GM12878 (cell line): ENCODE results near the gene RALGAPB. TPM values are rescaled to one million over a fixed set of nuclear protein-coding genes. Genes with fewer than 3 reads are reported as not detected.

ENCODE experiments used
- ATAC-seq: fragments of 200-7000 bp; cut with Tn5 transposase; 3 replicates; pipeline ENCODE4 v1.9.1; 2020; ENCODE audit warnings: mild to moderate bottlenecking, moderate library complexity
- BruUV-seq: library from RNA; stranded (reverse); fragments of 400-500 nt; replicated peaks from 2 replicates; lab custom pipeline; 2021; lab: Mats Ljungman, UMichigan
- CTCF ChIA-PET: fragments of 300-600 bp; sonication (Branson Sonifier 250); formaldehyde crosslinking; extraction: SDS; loops from one replicate; lab custom pipeline; 2021; ENCODE audit warnings: inconsistent platforms; lab: Yijun Ruan, JAX
- POLR2A ChIA-PET: fragments of 350-600 bp; formaldehyde crosslinking; extraction: SDS; loops from one replicate; lab custom pipeline; 2021; ENCODE audit warnings: inconsistent platforms; lab: Charles Lee
- RAD21 ChIA-PET: fragments of 300-600 bp; sonication (Branson Sonifier 250); formaldehyde crosslinking; loops from one replicate; lab custom pipeline; 2023; ENCODE audit warnings: antibody characterized with exemption; ENCODE audit not compliant: unreplicated experiment; lab: Charles Lee
- SMC1A ChIA-PET: fragments of 300-600 bp; sonication (Branson Sonifier 250); formaldehyde crosslinking; loops from one replicate; lab custom pipeline; 2023; ENCODE audit not compliant: unreplicated experiment, uncharacterized antibody; lab: Charles Lee
- DNase-seq: peaks from one replicate; pipeline ENCODE4 v3.0.0-alpha.2; 2011; ENCODE audit warnings: low read depth, low spot score
- FAIRE-seq: peaks from 3 replicates; lab custom pipeline; 2011; peaks lifted over from hg19 to GRCh38; lab: Jason Lieb, UNC
- H2AFZ ChIP-seq: 2 replicates; pipeline ENCODE4 v1.6.0; 2011; ENCODE audit warnings: low read depth, low read length, control low read depth; ENCODE audit not compliant: control insufficient read depth
- H3K27ac ChIP-seq: 2 replicates; pipeline ENCODE4 v1.5.1; 2011; ENCODE audit warnings: control low read depth; ENCODE audit not compliant: control insufficient read depth, insufficient read depth
- H3K27me3 ChIP-seq, 2 experiments: replicated peaks in 1 of 2; 2 replicates each; pipeline versions ENCODE4 v1.6.0 to v1.6.1; 2011; ENCODE audit warnings: low read length in 1 of 2; ENCODE audit not compliant: control insufficient read depth in 2 of 2, insufficient read depth in 2 of 2
- H3K36me3 ChIP-seq, 2 experiments: 2 replicates each; pipeline ENCODE4 v1.5.1; 2011; ENCODE audit warnings: low read length in 1 of 2; ENCODE audit not compliant: control insufficient read depth in 2 of 2, insufficient read depth in 2 of 2
- H3K4me1 ChIP-seq: 2 replicates; pipeline ENCODE4 v1.6.1; 2011; ENCODE audit warnings: mild to moderate bottlenecking, low read length, moderate library complexity, mixed read lengths; ENCODE audit not compliant: control insufficient read depth, insufficient read depth
- H3K4me2 ChIP-seq: 2 replicates; pipeline ENCODE4 v1.6.0; 2011; ENCODE audit warnings: control low read depth; ENCODE audit not compliant: control insufficient read depth, insufficient read depth
- H3K4me3 ChIP-seq: fragments of 200-600 bp; sonication (generic); 2 replicates; pipeline ENCODE4 v1.5.1; 2016
- H3K79me2 ChIP-seq: 2 replicates; pipeline ENCODE4 v1.6.0; 2011; ENCODE audit warnings: low read length; ENCODE audit not compliant: control insufficient read depth, insufficient read depth
- H3K9ac ChIP-seq: 2 replicates; pipeline ENCODE4 v1.8.0; 2011; ENCODE audit warnings: low read length, control low read depth, mixed read lengths; ENCODE audit not compliant: control insufficient read depth, insufficient read depth
- H3K9me3 ChIP-seq: replicated peaks from 3 replicates; pipeline ENCODE4 v1.5.1; 2011; ENCODE audit warnings: mild to moderate bottlenecking, low read length; ENCODE audit not compliant: control insufficient read depth, insufficient read depth
- H4K20me1 ChIP-seq: 2 replicates; pipeline ENCODE4 v1.6.0; 2011; ENCODE audit not compliant: control insufficient read depth, insufficient read depth
- BMI1 ChIP-seq: fragments of 450-650 bp; IDR thresholded peaks from 2 replicates; pipeline ENCODE4 v1.6.1; 2016; ENCODE audit warnings: mild to moderate bottlenecking, moderate library complexity, borderline replicate concordance
- FOS ChIP-seq: IDR thresholded peaks from 3 replicates; pipeline ENCODE4 v1.6.1; 2011; ENCODE audit warnings: borderline replicate concordance; ENCODE audit not compliant: insufficient read length; ENCODE audit errors: extremely low read depth
- GATAD2B ChIP-seq: fragments of 450-650 bp; conservative IDR thresholded peaks from 2 replicates; pipeline ENCODE4 v1.6.1; 2017; ENCODE audit warnings: low read depth, mild to moderate bottlenecking, moderate library complexity
- IKZF1 ChIP-seq: fragments of 450-650 bp; conservative IDR thresholded peaks from 2 replicates; pipeline ENCODE4 v1.6.1; 2017; ENCODE audit warnings: antibody characterized with exemption, mild to moderate bottlenecking
- NFYA ChIP-seq: IDR thresholded peaks from 2 replicates; pipeline ENCODE4 v1.6.1; 2011; ENCODE audit warnings: low read depth, mild to moderate bottlenecking, low read length, improper control_type of control experiment, borderline replicate concordance
- NR2C1 ChIP-seq: fragments of 450-650 bp; IDR thresholded peaks from 2 replicates; pipeline ENCODE4 v1.6.1; 2017; ENCODE audit warnings: antibody characterized with exemption, mild to moderate bottlenecking, moderate library complexity
- NRF1 ChIP-seq: conservative IDR thresholded peaks from 2 replicates; pipeline ENCODE4 v1.6.1; 2011; ENCODE audit warnings: mild to moderate bottlenecking, low read depth, low read length, improper control_type of control experiment
- PAX5 ChIP-seq: IDR thresholded peaks from 2 replicates; pipeline ENCODE4 v1.6.1; 2011; ENCODE audit warnings: low read depth, low read length, borderline replicate concordance
- PML ChIP-seq: IDR thresholded peaks from 2 replicates; pipeline ENCODE4 v1.6.1; 2012; ENCODE audit warnings: low read length, inconsistent platforms
- RAD21 ChIP-seq: IDR thresholded peaks from 2 replicates; pipeline ENCODE4 v1.6.1; 2011; ENCODE audit warnings: mild to moderate bottlenecking, low read depth, low read length, moderate library complexity; ENCODE audit not compliant: insufficient read depth
- SIN3A ChIP-seq: IDR thresholded peaks from 2 replicates; pipeline ENCODE4 v1.6.1; 2012; ENCODE audit warnings: low read depth, low read length, improper control_type of control experiment
- SMARCA5 ChIP-seq: fragments of 450-650 bp; IDR thresholded peaks from 2 replicates; pipeline ENCODE4 v1.6.1; 2017; ENCODE audit warnings: mild to moderate bottlenecking
- SREBF1 ChIP-seq: IDR thresholded peaks from 2 replicates; pipeline ENCODE4 v1.6.1; 2012; ENCODE audit warnings: mild to moderate bottlenecking, low read length
- SRF ChIP-seq, 2 experiments: IDR thresholded peaks; 2 replicates each; pipeline ENCODE4 v1.6.1; 2011; ENCODE audit warnings: low read depth in 2 of 2, low read length in 2 of 2, mild to moderate bottlenecking in 1 of 2, moderate library complexity in 1 of 2
- TAF1 ChIP-seq: IDR thresholded peaks from 2 replicates; pipeline ENCODE4 v1.6.1; 2011; ENCODE audit warnings: mild to moderate bottlenecking, low read depth, low read length, borderline replicate concordance
- ZNF24 ChIP-seq: fragments of 450-650 bp; IDR thresholded peaks from 2 replicates; pipeline ENCODE4 v1.6.1; 2017; ENCODE audit warnings: antibody characterized with exemption, mild to moderate bottlenecking
- WGBS: methylation state at CpG from one replicate; pipeline ENCODE4 v1.1.6; 2016; ENCODE audit warnings: low lambda C conversion rate; ENCODE audit not compliant: insufficient replicate concordance, insufficient coverage; ENCODE audit errors: missing lambda C conversion rate; 5-methylcytosine and 5-hydroxymethylcytosine counted together
- in situ Hi-C: fragments of 300-500 bp; cut with MboI; formaldehyde crosslinking; loops from 9 replicates; pipeline ENCODE4 v1.14.3; 2018; ENCODE audit warnings: mixed read lengths
- intact Hi-C: fragments of 100-400 bp; cut with micrococcal nuclease; formaldehyde crosslinking; loops from one replicate; pipeline ENCODE4 v1.14.2; 2022; ENCODE audit not compliant: unreplicated experiment
- polyA plus RNA-seq, 11 experiments: library from polyadenylated mRNA; depleted of rRNA in 4 of 11; unstranded in 6 of 11; stranded (reverse) in 5 of 11; fragments of >200 nt; fragmentation: Nextera tagmentation in 4 of 11; fragmentation: Illumina TruSeq in 1 of 11; extraction: Ambion mirVana in 4 of 11; extraction: Trizol in 1 of 11; gene quantifications; 1 replicate in 1 of 11; 2 replicates in 10 of 11; pipeline versions ENCODE4 v1.2.1 to v1.2.3, GENCODE V29; 2011 to 2016; ENCODE audit warnings: inconsistent platforms in 2 of 11, missing spikeins in 2 of 11, low read depth in 1 of 11
- total RNA-seq, 4 experiments: library from RNA; depleted of rRNA in 3 of 4; stranded (reverse); fragments of >200 nt in 3 of 4; fragmentation: Illumina TruSeq in 1 of 4; extraction: Trizol in 1 of 4; gene quantifications; 2 replicates each; pipeline versions ENCODE4 v1.2.1 to v1.2.3, GENCODE V29; 2013 to 2021
- TF ChIP-seq, protein P1 (sequence below): fragments of 450-650 bp; IDR thresholded peaks from 2 replicates; pipeline ENCODE4 v1.6.1; 2017; ENCODE audit warnings: mild to moderate bottlenecking, moderate library complexity
- TF ChIP-seq, protein P2 (sequence below): IDR thresholded peaks from 2 replicates; pipeline ENCODE4 v1.6.1; 2012; ENCODE audit warnings: improper control_type of control experiment, low read depth, low read length; ENCODE audit not compliant: insufficient replicate concordance

The RALGAPB gene
- total and polyA plus RNA-seq, 10 of the 15 experiments (the other 5 are each of a cell fraction or from before 2014, with no cell fraction given): 3.7 to 23.2 (median 15.5) TPM

DNA sequence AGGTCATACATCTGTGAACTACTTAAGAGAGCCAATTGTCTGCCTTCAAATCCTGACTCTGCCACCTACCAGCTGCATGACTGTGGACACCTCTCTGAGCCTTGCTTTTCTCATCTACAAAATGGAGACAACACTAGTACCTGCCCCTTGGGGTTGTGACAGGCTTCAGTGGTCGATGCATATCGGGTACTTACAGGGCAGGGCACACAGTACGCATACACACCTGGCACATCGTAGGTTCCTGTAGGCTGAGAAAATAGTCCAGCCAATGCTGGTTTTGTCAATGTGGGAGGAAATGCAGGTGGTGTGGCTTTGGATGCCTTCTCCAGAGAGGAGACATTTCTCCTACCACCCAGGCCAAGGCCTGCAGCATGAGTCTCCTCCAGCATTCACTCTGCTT lies 110.7 kb downstream of the RALGAPB start:
- ATAC-seq (no peak), FAIRE-seq (no peak)
- CTCF ChIA-PET: no interaction called here

More for the DNA sequence above, 110.7 kb downstream of the RALGAPB start:
- no peaks in the 10 kb centered on the region for H3K36me3 ChIP-seq
- no peak overlapping the region for H2AFZ ChIP-seq
- ChIA-PET POLR2A (interaction anchor here (0.6 kb wide), 1 partner anchor 851 kb away, joined by 3 read pairs; no protein-coding TSS in a partner anchor), SMC1A (no interaction called here), RAD21 (no interaction called here)
- H3K27ac ChIP-seq: no peak overlapping the region
- BruUV-seq: no TSS peak
- in situ Hi-C loops (no loop called here), intact Hi-C loops (no loop called here)
- no peak overlapping the region for H3K4me3 ChIP-seq
- no peak overlapping the region for H3K9ac ChIP-seq
- TF ChIP-seq SREBF1 (no peak), PAX5 (no peak), SIN3A (no peak), BMI1 (no peak), ZNF24 (no peak), SMARCA5 (no peak), PML (no peak), FOS (no peak), NRF1 (no peak), NR2C1 (no peak), TAF1 (no peak), RAD21 (no peak), SRF (IDR thresholded peaks at IDR 0.05; ENCODE audit: low read depth in 2 of 2, low read length in 2 of 2) (no peak), GATAD2B (no peak), NFYA (no peak), IKZF1 (no peak)
- TF ChIP-seq, protein P1, sequence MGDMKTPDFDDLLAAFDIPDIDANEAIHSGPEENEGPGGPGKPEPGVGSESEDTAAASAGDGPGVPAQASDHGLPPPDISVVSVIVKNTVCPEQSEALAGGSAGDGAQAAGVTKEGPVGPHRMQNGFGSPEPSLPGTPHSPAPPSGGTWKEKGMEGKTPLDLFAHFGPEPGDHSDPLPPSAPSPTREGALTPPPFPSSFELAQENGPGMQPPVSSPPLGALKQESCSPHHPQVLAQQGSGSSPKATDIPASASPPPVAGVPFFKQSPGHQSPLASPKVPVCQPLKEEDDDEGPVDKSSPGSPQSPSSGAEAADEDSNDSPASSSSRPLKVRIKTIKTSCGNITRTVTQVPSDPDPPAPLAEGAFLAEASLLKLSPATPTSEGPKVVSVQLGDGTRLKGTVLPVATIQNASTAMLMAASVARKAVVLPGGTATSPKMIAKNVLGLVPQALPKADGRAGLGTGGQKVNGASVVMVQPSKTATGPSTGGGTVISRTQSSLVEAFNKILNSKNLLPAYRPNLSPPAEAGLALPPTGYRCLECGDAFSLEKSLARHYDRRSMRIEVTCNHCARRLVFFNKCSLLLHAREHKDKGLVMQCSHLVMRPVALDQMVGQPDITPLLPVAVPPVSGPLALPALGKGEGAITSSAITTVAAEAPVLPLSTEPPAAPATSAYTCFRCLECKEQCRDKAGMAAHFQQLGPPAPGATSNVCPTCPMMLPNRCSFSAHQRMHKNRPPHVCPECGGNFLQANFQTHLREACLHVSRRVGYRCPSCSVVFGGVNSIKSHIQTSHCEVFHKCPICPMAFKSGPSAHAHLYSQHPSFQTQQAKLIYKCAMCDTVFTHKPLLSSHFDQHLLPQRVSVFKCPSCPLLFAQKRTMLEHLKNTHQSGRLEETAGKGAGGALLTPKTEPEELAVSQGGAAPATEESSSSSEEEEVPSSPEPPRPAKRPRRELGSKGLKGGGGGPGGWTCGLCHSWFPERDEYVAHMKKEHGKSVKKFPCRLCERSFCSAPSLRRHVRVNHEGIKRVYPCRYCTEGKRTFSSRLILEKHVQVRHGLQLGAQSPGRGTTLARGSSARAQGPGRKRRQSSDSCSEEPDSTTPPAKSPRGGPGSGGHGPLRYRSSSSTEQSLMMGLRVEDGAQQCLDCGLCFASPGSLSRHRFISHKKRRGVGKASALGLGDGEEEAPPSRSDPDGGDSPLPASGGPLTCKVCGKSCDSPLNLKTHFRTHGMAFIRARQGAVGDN: no peak
- TF ChIP-seq, protein P2, sequence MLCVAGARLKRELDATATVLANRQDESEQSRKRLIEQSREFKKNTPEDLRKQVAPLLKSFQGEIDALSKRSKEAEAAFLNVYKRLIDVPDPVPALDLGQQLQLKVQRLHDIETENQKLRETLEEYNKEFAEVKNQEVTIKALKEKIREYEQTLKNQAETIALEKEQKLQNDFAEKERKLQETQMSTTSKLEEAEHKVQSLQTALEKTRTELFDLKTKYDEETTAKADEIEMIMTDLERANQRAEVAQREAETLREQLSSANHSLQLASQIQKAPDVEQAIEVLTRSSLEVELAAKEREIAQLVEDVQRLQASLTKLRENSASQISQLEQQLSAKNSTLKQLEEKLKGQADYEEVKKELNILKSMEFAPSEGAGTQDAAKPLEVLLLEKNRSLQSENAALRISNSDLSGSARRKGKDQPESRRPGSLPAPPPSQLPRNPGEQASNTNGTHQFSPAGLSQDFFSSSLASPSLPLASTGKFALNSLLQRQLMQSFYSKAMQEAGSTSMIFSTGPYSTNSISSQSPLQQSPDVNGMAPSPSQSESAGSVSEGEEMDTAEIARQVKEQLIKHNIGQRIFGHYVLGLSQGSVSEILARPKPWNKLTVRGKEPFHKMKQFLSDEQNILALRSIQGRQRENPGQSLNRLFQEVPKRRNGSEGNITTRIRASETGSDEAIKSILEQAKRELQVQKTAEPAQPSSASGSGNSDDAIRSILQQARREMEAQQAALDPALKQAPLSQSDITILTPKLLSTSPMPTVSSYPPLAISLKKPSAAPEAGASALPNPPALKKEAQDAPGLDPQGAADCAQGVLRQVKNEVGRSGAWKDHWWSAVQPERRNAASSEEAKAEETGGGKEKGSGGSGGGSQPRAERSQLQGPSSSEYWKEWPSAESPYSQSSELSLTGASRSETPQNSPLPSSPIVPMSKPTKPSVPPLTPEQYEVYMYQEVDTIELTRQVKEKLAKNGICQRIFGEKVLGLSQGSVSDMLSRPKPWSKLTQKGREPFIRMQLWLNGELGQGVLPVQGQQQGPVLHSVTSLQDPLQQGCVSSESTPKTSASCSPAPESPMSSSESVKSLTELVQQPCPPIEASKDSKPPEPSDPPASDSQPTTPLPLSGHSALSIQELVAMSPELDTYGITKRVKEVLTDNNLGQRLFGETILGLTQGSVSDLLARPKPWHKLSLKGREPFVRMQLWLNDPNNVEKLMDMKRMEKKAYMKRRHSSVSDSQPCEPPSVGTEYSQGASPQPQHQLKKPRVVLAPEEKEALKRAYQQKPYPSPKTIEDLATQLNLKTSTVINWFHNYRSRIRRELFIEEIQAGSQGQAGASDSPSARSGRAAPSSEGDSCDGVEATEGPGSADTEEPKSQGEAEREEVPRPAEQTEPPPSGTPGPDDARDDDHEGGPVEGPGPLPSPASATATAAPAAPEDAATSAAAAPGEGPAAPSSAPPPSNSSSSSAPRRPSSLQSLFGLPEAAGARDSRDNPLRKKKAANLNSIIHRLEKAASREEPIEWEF: no peak
- H3K79me2 ChIP-seq: no peaks in the 10 kb centered on the region
- no peaks in the 10 kb centered on the region for H3K4me1 ChIP-seq
- H3K27me3 ChIP-seq: peaks cover 0 to 2% of the 10 kb centered on the region in 2 experiments; a peak in 2 of 4 replicates
- no peaks in the 10 kb centered on the region for H3K9me3 ChIP-seq
- H4K20me1 ChIP-seq: no peaks in the 10 kb centered on the region
- no peak overlapping the region for H3K4me2 ChIP-seq
- 25% methylated on average over 4 of the region's 4 CpGs for WGBS
- no peak for DNase-seq
